K562 (cell line): ENCODE measurements around the gene SEC14L5. TPM values are rescaled to one million over a fixed set of nuclear protein-coding genes. Genes with fewer than 3 reads are reported as not detected.

ENCODE experiments used
- CHD7 ChIP-seq: fragments of 200-600 bp; sonication (generic); IDR thresholded peaks from one replicate; pipeline ENCODE4 v1.6.1; 2012; ENCODE audit warnings: mild to moderate bottlenecking, low read depth, low read length, inconsistent platforms
- MAFF ChIP-seq: IDR thresholded peaks from 2 replicates; pipeline ENCODE4 v1.6.1; 2012; ENCODE audit warnings: low read length, improper control_type of control experiment
- NELFE ChIP-seq: IDR thresholded peaks from 2 replicates; pipeline ENCODE4 v1.6.1; 2011; ENCODE audit warnings: mild to moderate bottlenecking; ENCODE audit not compliant: insufficient read depth, insufficient read length
- polyA plus RNA-seq, 8 experiments: library from polyadenylated mRNA; depleted of rRNA in 4 of 8; stranded (reverse) in 5 of 8; unstranded in 3 of 8; fragments of >200 nt; fragmentation: Nextera tagmentation in 2 of 8; fragmentation: Illumina TruSeq in 1 of 8; extraction: Ambion mirVana in 2 of 8; extraction: Trizol in 1 of 8; gene quantifications; 2 replicates each; pipeline versions ENCODE4 v1.2.1 to v1.2.3, GENCODE V29; 2011 to 2014; ENCODE audit warnings: inconsistent platforms in 1 of 8, missing spikeins in 1 of 8
- total RNA-seq, 7 experiments: library from RNA; depleted of rRNA in 6 of 7; stranded (reverse); fragments of >200 nt in 6 of 7; fragmentation: Illumina TruSeq in 2 of 7; extraction: Trizol in 2 of 7; gene quantifications; 2 replicates each; pipeline versions ENCODE4 v1.2.1 to v1.2.3, GENCODE V29; 2011 to 2021; ENCODE audit warnings: low replicate concordance in 1 of 7

SEC14L5 gene
- total and polyA plus RNA-seq, 9 of the 15 experiments (the other 6 are each of a cell fraction or from before 2014, with no cell fraction given): 0.11 TPM; not detected in 8

- TF ChIP-seq CHD7 (no peak), MAFF (no peak), NELFE (no peak)
Measured at GRCh38 chr16:5062790-5063765, 104.9 kb downstream of the SEC14L5 start (continued).
